HepG2 (cell line): ENCODE data around the gene MYO3B. TPM values are rescaled to one million over a fixed set of nuclear protein-coding genes. Genes with fewer than 3 reads are reported as not detected.

ENCODE experiments used
- ADNP ChIP-seq: sonication (generic); formaldehyde crosslinking; IDR thresholded peaks from 2 replicates; pipeline ENCODE4 v1.4.0; 2020; ENCODE audit warnings: missing genetic modification reagents
- EP300 ChIP-seq, 3 experiments: sonication (generic) in 1 of 3; formaldehyde crosslinking in 1 of 3; IDR thresholded peaks; 2 replicates each; pipeline versions ENCODE4 v1.5.1 to v1.6.1; 2011 to 2020; ENCODE audit warnings: low read depth in 2 of 3, low read length in 2 of 3, borderline replicate concordance in 1 of 3, improper control_type of control experiment in 1 of 3, mild to moderate bottlenecking in 1 of 3, missing genetic modification reagents in 1 of 3, moderate library complexity in 1 of 3
- KDM5A ChIP-seq: fragments of 200-600 bp; sonication (generic); IDR thresholded peaks from 2 replicates; pipeline ENCODE4 v1.7.0; 2018; ENCODE audit warnings: antibody characterized with exemption, mild to moderate bottlenecking, low read length, borderline replicate concordance
- MXD4 ChIP-seq: IDR thresholded peaks from 2 replicates; pipeline ENCODE4 v1.6.1; 2016; ENCODE audit warnings: mild to moderate bottlenecking, missing biosample characterization, missing genetic modification reagents
- NFE2 ChIP-seq: sonication (generic); formaldehyde crosslinking; IDR thresholded peaks from 2 replicates; pipeline ENCODE4 v1.4.0; 2020; ENCODE audit warnings: missing genetic modification reagents
- POLR2G ChIP-seq: fragments of 200-400 bp; formaldehyde crosslinking; IDR thresholded peaks from 2 replicates; pipeline ENCODE4 v1.6.1; 2018; ENCODE audit warnings: mild to moderate bottlenecking, low read depth, low read length, moderate library complexity
- PRPF4 ChIP-seq: fragments of 200-400 bp; formaldehyde crosslinking; IDR thresholded peaks from 2 replicates; pipeline ENCODE4 v1.6.1; 2016; ENCODE audit warnings: low read length, low read depth; ENCODE audit not compliant: poor library complexity, severe bottlenecking
- RFXANK ChIP-seq: IDR thresholded peaks from 2 replicates; pipeline ENCODE4 v1.6.1; 2016
- TARDBP ChIP-seq: sonication (generic); formaldehyde crosslinking; IDR thresholded peaks from 2 replicates; pipeline ENCODE4 v1.8.0; 2022; ENCODE audit warnings: mild to moderate bottlenecking, missing genetic modification reagents
- ZMYM4 ChIP-seq: sonication (generic); formaldehyde crosslinking; IDR thresholded peaks from 2 replicates; pipeline ENCODE4 v1.8.1; 2023; ENCODE audit warnings: mild to moderate bottlenecking, missing genetic modification reagents
- ZNF317 ChIP-seq: sonication (generic); formaldehyde crosslinking; IDR thresholded peaks from 2 replicates; pipeline ENCODE4 v1.5.0; 2020; ENCODE audit warnings: mild to moderate bottlenecking, missing genetic modification reagents
- ZNF503 ChIP-seq: sonication (generic); formaldehyde crosslinking; IDR thresholded peaks from 2 replicates; pipeline ENCODE4 v1.4.0; 2020; ENCODE audit warnings: missing genetic modification reagents
- ZNF609 ChIP-seq: sonication (generic); formaldehyde crosslinking; IDR thresholded peaks from 2 replicates; pipeline ENCODE4 v1.4.0; 2020; ENCODE audit warnings: mild to moderate bottlenecking, missing genetic modification reagents, borderline replicate concordance
- polyA plus RNA-seq, 8 experiments: library from polyadenylated mRNA; depleted of rRNA in 3 of 8; stranded (reverse) in 7 of 8; unstranded in 1 of 8; fragments of >200 nt; fragmentation: Illumina TruSeq in 4 of 8; extraction: Trizol in 4 of 8; gene quantifications; 2 replicates each; pipeline versions ENCODE4 v1.2.1 to v1.2.3, GENCODE V29; 2011 to 2016; ENCODE audit warnings: low read depth in 4 of 8, missing spikeins in 1 of 8, mixed read lengths in 1 of 8; ENCODE audit not compliant: insufficient read depth in 1 of 8
- total RNA-seq, 5 experiments: library from RNA; depleted of rRNA; stranded (reverse); fragments of >200 nt; fragmentation: Illumina TruSeq; extraction: Trizol; gene quantifications; 2 replicates each; pipeline ENCODE4 v1.2.3, GENCODE V29; 2016; ENCODE audit warnings: low read depth in 1 of 5
- TF ChIP-seq, protein P1 (sequence below): sonication (generic); formaldehyde crosslinking; IDR thresholded peaks from 2 replicates; pipeline ENCODE4 v1.4.0; 2020; ENCODE audit warnings: missing genetic modification reagents, borderline replicate concordance
- TF ChIP-seq, protein P2 (sequence below): IDR thresholded peaks from 2 replicates; pipeline ENCODE4 v1.4.0; 2020; ENCODE audit warnings: mild to moderate bottlenecking, missing genetic modification reagents

The MYO3B gene
- total and polyA plus RNA-seq, 2 of the 13 experiments (the other 11 are each of a cell fraction or from before 2014, with no cell fraction given), result 0.01 TPM; not detected in 1

GRCh38 chr2:170455617-170456426 is 277.9 kb downstream of the MYO3B start (continued):
- TF ChIP-seq ZNF609 (CRISPR knock-in tag) (peak; percentile 92), ZMYM4 (peak; percentile 78), NFE2 (CRISPR knock-in tag) (no peak), ADNP (no peak), ZNF503 (CRISPR knock-in tag) (peak; percentile 64; the same call in 1 of the 2 replicates), MXD4 (peak; percentile 47; the same call in 1 of the 2 replicates), KDM5A (peak; percentile 3; the same call in 1 of the 2 replicates), PRPF4 (no peak), TARDBP (CRISPR knock-in tag) (no peak; the same call in none of the 2 replicates), EP300 (IDR thresholded peaks at IDR 0.05; ENCODE audit: low read depth in 2 of 2, low read length in 2 of 2) (peak; percentile 75 to 99; a peak in 3 of 4 replicates), EP300 (CRISPR knock-in tag; IDR thresholded peaks at IDR 0.05; ENCODE audit: borderline replicate concordance) (peak; percentile 90), ZNF317 (CRISPR knock-in tag) (peak; percentile 18; the same call in 1 of the 2 replicates), RFXANK (CRISPR knock-in tag) (0 out of 2 replicates have a peak, but pooled peaks have one; percentile 49), POLR2G (peak; percentile 71)
- TF ChIP-seq, protein P1, sequence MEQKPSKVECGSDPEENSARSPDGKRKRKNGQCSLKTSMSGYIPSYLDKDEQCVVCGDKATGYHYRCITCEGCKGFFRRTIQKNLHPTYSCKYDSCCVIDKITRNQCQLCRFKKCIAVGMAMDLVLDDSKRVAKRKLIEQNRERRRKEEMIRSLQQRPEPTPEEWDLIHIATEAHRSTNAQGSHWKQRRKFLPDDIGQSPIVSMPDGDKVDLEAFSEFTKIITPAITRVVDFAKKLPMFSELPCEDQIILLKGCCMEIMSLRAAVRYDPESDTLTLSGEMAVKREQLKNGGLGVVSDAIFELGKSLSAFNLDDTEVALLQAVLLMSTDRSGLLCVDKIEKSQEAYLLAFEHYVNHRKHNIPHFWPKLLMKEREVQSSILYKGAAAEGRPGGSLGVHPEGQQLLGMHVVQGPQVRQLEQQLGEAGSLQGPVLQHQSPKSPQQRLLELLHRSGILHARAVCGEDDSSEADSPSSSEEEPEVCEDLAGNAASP (CRISPR knock-in tag), result peak; percentile 23; the same call in 1 of the 2 replicates
- TF ChIP-seq, protein P2, sequence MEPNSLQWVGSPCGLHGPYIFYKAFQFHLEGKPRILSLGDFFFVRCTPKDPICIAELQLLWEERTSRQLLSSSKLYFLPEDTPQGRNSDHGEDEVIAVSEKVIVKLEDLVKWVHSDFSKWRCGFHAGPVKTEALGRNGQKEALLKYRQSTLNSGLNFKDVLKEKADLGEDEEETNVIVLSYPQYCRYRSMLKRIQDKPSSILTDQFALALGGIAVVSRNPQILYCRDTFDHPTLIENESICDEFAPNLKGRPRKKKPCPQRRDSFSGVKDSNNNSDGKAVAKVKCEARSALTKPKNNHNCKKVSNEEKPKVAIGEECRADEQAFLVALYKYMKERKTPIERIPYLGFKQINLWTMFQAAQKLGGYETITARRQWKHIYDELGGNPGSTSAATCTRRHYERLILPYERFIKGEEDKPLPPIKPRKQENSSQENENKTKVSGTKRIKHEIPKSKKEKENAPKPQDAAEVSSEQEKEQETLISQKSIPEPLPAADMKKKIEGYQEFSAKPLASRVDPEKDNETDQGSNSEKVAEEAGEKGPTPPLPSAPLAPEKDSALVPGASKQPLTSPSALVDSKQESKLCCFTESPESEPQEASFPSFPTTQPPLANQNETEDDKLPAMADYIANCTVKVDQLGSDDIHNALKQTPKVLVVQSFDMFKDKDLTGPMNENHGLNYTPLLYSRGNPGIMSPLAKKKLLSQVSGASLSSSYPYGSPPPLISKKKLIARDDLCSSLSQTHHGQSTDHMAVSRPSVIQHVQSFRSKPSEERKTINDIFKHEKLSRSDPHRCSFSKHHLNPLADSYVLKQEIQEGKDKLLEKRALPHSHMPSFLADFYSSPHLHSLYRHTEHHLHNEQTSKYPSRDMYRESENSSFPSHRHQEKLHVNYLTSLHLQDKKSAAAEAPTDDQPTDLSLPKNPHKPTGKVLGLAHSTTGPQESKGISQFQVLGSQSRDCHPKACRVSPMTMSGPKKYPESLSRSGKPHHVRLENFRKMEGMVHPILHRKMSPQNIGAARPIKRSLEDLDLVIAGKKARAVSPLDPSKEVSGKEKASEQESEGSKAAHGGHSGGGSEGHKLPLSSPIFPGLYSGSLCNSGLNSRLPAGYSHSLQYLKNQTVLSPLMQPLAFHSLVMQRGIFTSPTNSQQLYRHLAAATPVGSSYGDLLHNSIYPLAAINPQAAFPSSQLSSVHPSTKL (CRISPR knock-in tag), result peak; percentile 88
